GM10248 (cell line): ENCODE measurements around the gene PTPRN2.
A peak's percentile ranks its signal among the peaks of the same experiment; 100 is the strongest.

Source experiments
- CTCF ChIA-PET: fragments of 300-600 bp; sonication (Branson Sonifier 250); formaldehyde crosslinking; extraction: SDS; loops from one replicate; lab custom pipeline; 2021; ENCODE audit warnings: antibody characterized with exemption; lab: Yijun Ruan, JAX
- POLR2A ChIA-PET: fragments of 350-650 bp; sonication (Branson Sonifier 250); formaldehyde crosslinking; extraction: SDS; loops from one replicate; lab custom pipeline; 2020; ENCODE audit warnings: antibody characterized with exemption; lab: Yijun Ruan, JAX
- DNase-seq: peaks from one replicate; pipeline ENCODE4 v3.0.0; 2012; ENCODE audit errors: extremely low spot score
- CTCF ChIP-seq: IDR thresholded peaks from 2 replicates; pipeline ENCODE4 v1.5.1; 2012; ENCODE audit warnings: mild to moderate bottlenecking, low read depth; ENCODE audit errors: extremely low read depth, missing control alignments, control extremely low read depth

PTPRN2 gene

GRCh38 chr7:157613575-157614322 is 973.9 kb downstream of the PTPRN2 start:
- ChIA-PET POLR2A (no interaction called here), CTCF (no interaction called here)
- no peak for TF ChIP-seq CTCF
- DNase-seq = no peak

GRCh38 chr7:157612664-157613561 is 974.7 kb downstream of the PTPRN2 start:
- DNase-seq = peak; percentile 39
- TF ChIP-seq CTCF = no peak
- POLR2A ChIA-PET = no interaction called here
- CTCF ChIA-PET = no interaction called here

GRCh38 chr7:157612009-157612663 is 975.5 kb downstream of the PTPRN2 start:
- DNase-seq = no peak

GRCh38 chr7:157611341-157611740 is 976.3 kb downstream of the PTPRN2 start:
- no peak for TF ChIP-seq CTCF
- CTCF ChIA-PET = interaction anchor here (1.4 kb wide), 1 partner anchor 127 kb away, joined by 3 read pairs; no protein-coding TSS in a partner anchor
- DNase-seq = no peak
- POLR2A ChIA-PET = no interaction called here

More at GRCh38 chr7:157612009-157612663, 975.5 kb downstream of the PTPRN2 start:
- ChIA-PET POLR2A (no interaction called here), CTCF (no interaction called here)
- TF ChIP-seq CTCF = no peak

GRCh38 chr7:157610671-157611295 is 976.8 kb downstream of the PTPRN2 start:
- no peak for DNase-seq
- ChIA-PET CTCF (interaction anchor here (1.4 kb wide), 1 partner anchor 127 kb away, joined by 3 read pairs; no protein-coding TSS in a partner anchor), POLR2A (no interaction called here)
- TF ChIP-seq CTCF = no peak

GRCh38 chr7:157609932-157610640 is 977.5 kb downstream of the PTPRN2 start:
- ChIA-PET POLR2A (no interaction called here), CTCF (interaction anchor here (1.4 kb wide), 1 partner anchor 128 kb away, joined by 3 read pairs; no protein-coding TSS in a partner anchor)
- no peak for DNase-seq
- TF ChIP-seq CTCF = no peak
